Measurements from ENCODE around the gene CD302.

CD302 gene

GRCh38 chr2:159799833-159800232 lies 1.8 kb upstream of the CD302 start:
- no peak for DNase-seq (ENCODE audit: extremely low spot score)
- TF ChIP-seq L3MBTL2 (conservative IDR thresholded peaks at IDR 0.05) (no peak), HDGF (IDR thresholded peaks at IDR 0.05; ENCODE audit: borderline replicate concordance) (no peak), FOXK2 (IDR thresholded peaks at IDR 0.05) (no peak), CTBP1 (IDR thresholded peaks at IDR 0.05; ENCODE audit: borderline replicate concordance) (no peak), FOXA1 (IDR thresholded peaks at IDR 0.05) (no peak), NFRKB (IDR thresholded peaks at IDR 0.05) (no peak), FOXM1 (IDR thresholded peaks at IDR 0.05; ENCODE audit: borderline replicate concordance) (no peak), TARDBP (IDR thresholded peaks at IDR 0.05) (no peak), BHLHE40 (IDR thresholded peaks at IDR 0.05; ENCODE audit: borderline replicate concordance) (no peak), SUZ12 (IDR thresholded peaks at IDR 0.05) (no peak), ZNF384 (IDR thresholded peaks at IDR 0.05) (no peak), LEF1 (IDR thresholded peaks at IDR 0.05; ENCODE audit: borderline replicate concordance) (no peak), PKNOX1 (IDR thresholded peaks at IDR 0.05) (no peak)
- ChIA-PET POLR2A (no interaction called here), CTCF (no interaction called here)

- DNase-seq (ENCODE audit: extremely low spot score): no peak
- CTCF ChIA-PET: interaction anchor here (0.6 kb wide), 1 partner anchor 9 kb away, joined by 3 read pairs; no protein-coding TSS in a partner anchor
- POLR2A ChIA-PET: no interaction called here
- TF ChIP-seq L3MBTL2 (conservative IDR thresholded peaks at IDR 0.05) (no peak), NFRKB (IDR thresholded peaks at IDR 0.05) (no peak), CTBP1 (IDR thresholded peaks at IDR 0.05; ENCODE audit: borderline replicate concordance) (no peak), SP1 (IDR thresholded peaks at IDR 0.05) (no peak), ARNT (IDR thresholded peaks at IDR 0.05) (no peak), HDGF (IDR thresholded peaks at IDR 0.05; ENCODE audit: borderline replicate concordance) (no peak), FOXA1 (IDR thresholded peaks at IDR 0.05) (no peak), SUZ12 (IDR thresholded peaks at IDR 0.05) (no peak), ZNF384 (IDR thresholded peaks at IDR 0.05) (no peak), FOXM1 (IDR thresholded peaks at IDR 0.05; ENCODE audit: borderline replicate concordance) (no peak), LEF1 (IDR thresholded peaks at IDR 0.05; ENCODE audit: borderline replicate concordance) (no peak), FOXK2 (IDR thresholded peaks at IDR 0.05) (no peak), PKNOX1 (IDR thresholded peaks at IDR 0.05) (no peak), TARDBP (IDR thresholded peaks at IDR 0.05) (no peak), BHLHE40 (IDR thresholded peaks at IDR 0.05; ENCODE audit: borderline replicate concordance) (no peak), ELF4 (IDR thresholded peaks at IDR 0.05) (no peak)
Observed at GRCh38 chr2:159798376-159798725, 343 bp upstream of the CD302 start.

GRCh38 chr2:159797225-159797542 lies 824 bp downstream of the CD302 start:
- CTCF ChIA-PET: no interaction called here
- POLR2A ChIA-PET: no interaction called here
- no peak for DNase-seq (ENCODE audit: extremely low spot score)

GRCh38 chr2:159795841-159796690 lies 1.9 kb downstream of the CD302 start:
- TF ChIP-seq ZNF384 (IDR thresholded peaks at IDR 0.05) (no peak), PKNOX1 (IDR thresholded peaks at IDR 0.05) (no peak), NFRKB (IDR thresholded peaks at IDR 0.05) (no peak), SP1 (IDR thresholded peaks at IDR 0.05) (no peak), FOXM1 (IDR thresholded peaks at IDR 0.05; ENCODE audit: borderline replicate concordance) (no peak), ARNT (IDR thresholded peaks at IDR 0.05) (no peak)
- CTCF ChIA-PET: interaction anchor here (0.7 to 1.3 kb wide), 2 partner anchors 10 to 677 kb away, joined by 3 to 4 read pairs; no protein-coding TSS in a partner anchor
- POLR2A ChIA-PET: no interaction called here
- DNase-seq (ENCODE audit: extremely low spot score): no peak

More at GRCh38 chr2:159797225-159797542, 824 bp downstream of the CD302 start:
- no peak for TF ChIP-seq SP1 (IDR thresholded peaks at IDR 0.05)
- no peak for TF ChIP-seq HDGF (IDR thresholded peaks at IDR 0.05; ENCODE audit: borderline replicate concordance)
- no peak for TF ChIP-seq SUZ12 (IDR thresholded peaks at IDR 0.05)
- no peak for TF ChIP-seq LEF1 (IDR thresholded peaks at IDR 0.05; ENCODE audit: borderline replicate concordance)
- no peak for TF ChIP-seq PKNOX1 (IDR thresholded peaks at IDR 0.05)
- no peak for TF ChIP-seq TARDBP (IDR thresholded peaks at IDR 0.05)

- TF ChIP-seq BHLHE40 (IDR thresholded peaks at IDR 0.05; ENCODE audit: borderline replicate concordance) (no peak), SP1 (IDR thresholded peaks at IDR 0.05) (no peak), SUZ12 (IDR thresholded peaks at IDR 0.05) (no peak), CTBP1 (IDR thresholded peaks at IDR 0.05; ENCODE audit: borderline replicate concordance) (no peak), TARDBP (IDR thresholded peaks at IDR 0.05) (no peak), NFRKB (IDR thresholded peaks at IDR 0.05) (no peak), L3MBTL2 (conservative IDR thresholded peaks at IDR 0.05) (no peak), ARNT (IDR thresholded peaks at IDR 0.05) (no peak), ELF4 (IDR thresholded peaks at IDR 0.05) (no peak), PKNOX1 (IDR thresholded peaks at IDR 0.05) (no peak), FOXA1 (IDR thresholded peaks at IDR 0.05) (no peak), FOXK2 (IDR thresholded peaks at IDR 0.05) (no peak), LEF1 (IDR thresholded peaks at IDR 0.05; ENCODE audit: borderline replicate concordance) (no peak), ZNF384 (IDR thresholded peaks at IDR 0.05) (no peak), FOXM1 (IDR thresholded peaks at IDR 0.05; ENCODE audit: borderline replicate concordance) (no peak)
- ChIA-PET POLR2A (interaction anchor here (0.6 kb wide), 1 partner anchor 11 kb away, joined by 3 read pairs; no protein-coding TSS in a partner anchor), CTCF (no interaction called here)
- no peak for DNase-seq (ENCODE audit: extremely low spot score)
Observed at GRCh38 chr2:159793326-159793725, 4.7 kb downstream of the CD302 start.

Data from HEK293T (cell line).